Ectodermal cell (in vitro differentiated cells): Measurements from ENCODE around the gene AHNAK2.

ENCODE experiments used
- H3K27ac ChIP-seq: 2 replicates; pipeline ENCODE4 v1.7.0; 2013; ENCODE audit warnings: mild to moderate bottlenecking, low read depth, low read length; ENCODE audit not compliant: insufficient read depth, poor library complexity, severe bottlenecking
- H3K27me3 ChIP-seq: 2 replicates; pipeline ENCODE4 v1.7.0; 2013; ENCODE audit warnings: mild to moderate bottlenecking, low read length; ENCODE audit not compliant: insufficient read depth, control insufficient read depth, poor library complexity, severe bottlenecking
- H3K36me3 ChIP-seq: one replicate; pipeline ENCODE4 v1.7.0; 2013; ENCODE audit warnings: low read length; ENCODE audit not compliant: control insufficient read depth, insufficient read depth
- H3K4me1 ChIP-seq: one replicate; pipeline ENCODE4 v1.7.0; 2013; ENCODE audit warnings: low read length; ENCODE audit not compliant: control insufficient read depth, insufficient read depth
- H3K4me3 ChIP-seq: 2 replicates; pipeline ENCODE4 v1.7.0; 2013; ENCODE audit warnings: low read depth, low read length, control low read depth; ENCODE audit not compliant: insufficient read depth
- H3K9me3 ChIP-seq: 2 replicates; pipeline ENCODE4 v1.7.0; 2013; ENCODE audit warnings: mild to moderate bottlenecking, low read length, moderate library complexity; ENCODE audit not compliant: control insufficient read depth
- WGBS, 2 experiments: methylation state at CpG; one replicate each; pipeline ENCODE4 v1.1.7; 2013; ENCODE audit warnings: missing lambda C conversion rate in 2 of 2; 5-methylcytosine and 5-hydroxymethylcytosine counted together

Gene AHNAK2

DNA sequence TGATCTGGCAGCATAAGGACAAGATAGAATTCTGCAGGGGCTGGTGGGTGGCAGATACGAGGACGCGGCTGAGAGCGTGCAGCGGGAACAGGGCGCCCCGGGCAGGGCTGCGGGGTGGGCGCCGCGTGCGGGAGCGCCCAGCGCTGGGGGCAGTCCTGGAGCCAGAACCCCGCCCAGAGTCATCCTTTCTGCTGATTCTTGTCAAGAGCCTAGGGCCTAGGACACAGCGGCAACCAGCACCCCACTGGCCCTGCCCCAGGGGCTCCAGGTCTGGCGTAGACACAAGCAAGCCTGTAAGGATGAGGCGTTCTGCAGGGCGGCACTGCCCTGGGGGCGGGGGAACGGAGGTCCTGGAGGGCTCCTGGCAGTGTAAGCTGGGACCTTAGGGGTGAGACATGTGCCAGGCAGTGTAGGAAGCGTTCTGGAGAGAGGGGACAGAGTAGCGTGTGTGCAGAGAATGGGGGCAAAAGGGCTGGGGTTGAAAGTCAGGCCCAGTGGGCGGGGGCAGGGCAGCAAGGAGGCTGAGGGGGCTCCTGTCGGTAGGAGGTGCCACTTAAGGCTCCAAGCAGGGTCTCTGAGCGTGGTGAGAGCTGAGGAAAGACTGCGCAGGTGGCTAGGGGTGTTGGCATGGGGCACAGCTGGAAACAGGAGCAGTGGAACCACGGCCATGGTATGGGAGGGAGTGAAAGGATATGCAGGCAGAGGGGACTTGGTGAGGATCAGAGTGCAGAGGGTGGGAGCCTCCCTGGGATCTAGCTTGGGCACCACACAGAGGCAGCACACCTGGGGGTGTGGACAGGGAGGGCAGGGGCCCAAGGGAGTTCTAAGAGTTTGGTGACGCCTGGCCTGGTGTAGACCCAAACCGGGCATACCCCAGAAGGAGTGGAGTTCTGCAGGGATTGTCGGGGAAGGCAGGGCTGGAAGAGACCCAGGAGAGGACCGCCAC is 845 bp upstream of the AHNAK2 start:
- peaks cover 53% of the 10 kb centered on the region for H3K27me3 ChIP-seq
- WGBS, 2 experiments = 37 to 41% methylated on average over 32 of the region's 32 CpGs
- H3K27ac ChIP-seq = no peak overlapping the region
- no peaks in the 10 kb centered on the region for H3K36me3 ChIP-seq
- peaks cover 11% of the 10 kb centered on the region for H3K4me1 ChIP-seq
- H3K9me3 ChIP-seq = no peaks in the 10 kb centered on the region
- peak overlapping the region; percentile 11 for H3K4me3 ChIP-seq

DNA sequence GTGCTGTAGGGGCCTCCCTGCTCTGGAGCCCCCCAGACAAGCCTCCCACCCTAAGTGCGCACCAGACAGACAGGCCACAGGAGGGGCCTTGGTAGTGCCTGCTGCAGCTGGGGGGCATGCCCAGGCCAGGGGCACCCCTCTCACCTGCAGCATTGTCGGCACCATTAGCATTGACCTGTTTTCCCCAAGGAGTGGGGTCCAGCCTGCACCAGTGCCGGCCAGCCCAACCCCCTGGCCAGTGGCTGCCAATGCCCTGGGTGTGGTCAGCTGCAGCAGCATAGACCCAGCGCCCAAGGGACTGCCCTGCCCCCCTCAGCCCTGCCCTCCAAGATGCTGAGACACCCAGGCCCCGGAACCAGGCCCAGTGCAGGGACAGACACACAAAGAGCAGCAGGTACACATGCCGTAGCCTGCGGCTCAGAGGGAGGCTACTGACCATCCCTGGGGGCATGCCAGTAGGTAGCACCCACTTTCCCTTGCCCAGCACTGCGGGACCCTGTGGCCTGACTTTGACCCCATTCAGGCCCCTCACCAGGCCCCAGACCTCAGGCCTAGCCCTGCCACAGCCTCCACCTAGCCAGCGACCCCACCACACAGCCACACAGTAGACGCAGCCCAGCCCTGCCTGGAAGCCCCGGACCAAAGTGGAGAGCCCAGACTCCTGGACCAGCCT is 1.0 kb downstream of the AHNAK2 start:
- WGBS, 2 experiments = 74 to 76% methylated on average over 11 of the region's 11 CpGs

GRCh38 chr14:104976198-104977007 is 1.8 kb downstream of the AHNAK2 start:
- H3K4me3 ChIP-seq = no peak overlapping the region
- no peaks in the 10 kb centered on the region for H3K36me3 ChIP-seq
- no peak overlapping the region for H3K27ac ChIP-seq
- WGBS, 2 experiments = 58 to 60% methylated on average over 21 of the region's 21 CpGs
- no peaks in the 10 kb centered on the region for H3K9me3 ChIP-seq
- peaks cover 51% of the 10 kb centered on the region for H3K27me3 ChIP-seq
- peaks cover 17% of the 10 kb centered on the region for H3K4me1 ChIP-seq

More for the DNA sequence above, 1.0 kb downstream of the AHNAK2 start:
- H3K36me3 ChIP-seq = no peaks in the 10 kb centered on the region
- H3K9me3 ChIP-seq = no peaks in the 10 kb centered on the region
- peaks cover 53% of the 10 kb centered on the region for H3K27me3 ChIP-seq
- H3K4me3 ChIP-seq = peak overlapping the region; percentile 33
- H3K4me1 ChIP-seq = peaks cover 17% of the 10 kb centered on the region
- no peak overlapping the region for H3K27ac ChIP-seq

DNA sequence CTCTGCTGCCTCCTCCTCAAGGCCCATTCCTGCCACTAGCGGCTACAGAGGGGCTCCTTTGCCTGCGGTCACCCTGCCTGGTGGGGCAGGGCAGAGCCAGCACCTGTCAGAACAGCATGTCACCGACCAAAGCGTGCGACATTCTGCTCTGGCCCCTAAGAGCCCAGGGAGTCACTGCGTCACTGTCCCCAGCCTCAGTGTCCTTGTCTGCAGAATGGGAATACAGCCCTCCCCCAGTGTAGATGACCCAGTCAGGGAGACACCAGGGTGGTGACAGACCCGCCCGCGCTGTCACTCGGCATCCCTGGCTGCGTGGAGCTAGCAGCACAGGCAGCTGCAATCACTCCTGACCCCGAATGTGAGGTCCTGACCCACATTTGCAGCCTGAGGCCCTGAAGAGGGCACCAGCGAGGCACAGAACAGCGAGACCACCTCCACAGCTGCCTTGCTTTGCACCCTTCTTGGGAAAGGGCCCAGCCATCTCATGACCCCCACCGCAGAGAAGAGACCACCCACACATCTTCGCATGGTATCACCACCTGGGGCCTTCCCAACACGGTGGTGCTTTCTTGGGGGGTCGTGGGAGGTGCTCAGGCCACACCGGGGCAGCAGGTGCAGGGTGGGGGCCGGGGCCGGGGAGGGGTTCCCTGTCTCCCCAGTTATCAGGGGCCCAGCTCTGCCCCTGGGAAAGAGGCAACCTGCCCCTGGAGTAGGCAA is 2.5 kb downstream of the AHNAK2 start:
- peaks cover 44% of the 10 kb centered on the region for H3K27me3 ChIP-seq
- H3K9me3 ChIP-seq = no peaks in the 10 kb centered on the region
- 65 to 68% methylated on average over 21 of the region's 21 CpGs for WGBS, 2 experiments

GRCh38 chr14:104974665-104975390 is 3.3 kb downstream of the AHNAK2 start:
- Histone ChIP-seq H3K36me3 (no peaks in the 10 kb centered on the region), H3K4me1 (peaks cover 17% of the 10 kb centered on the region), H3K4me3 (no peak overlapping the region), H3K9me3 (no peaks in the 10 kb centered on the region), H3K27ac (no peak overlapping the region), H3K27me3 (peaks cover 36% of the 10 kb centered on the region)
- 94 to 95% methylated on average over 14 of the region's 14 CpGs for WGBS, 2 experiments

More for the DNA sequence above, 2.5 kb downstream of the AHNAK2 start:
- Histone ChIP-seq H3K4me3 (no peak overlapping the region), H3K4me1 (peaks cover 17% of the 10 kb centered on the region), H3K36me3 (no peaks in the 10 kb centered on the region), H3K27ac (no peak overlapping the region)

DNA sequence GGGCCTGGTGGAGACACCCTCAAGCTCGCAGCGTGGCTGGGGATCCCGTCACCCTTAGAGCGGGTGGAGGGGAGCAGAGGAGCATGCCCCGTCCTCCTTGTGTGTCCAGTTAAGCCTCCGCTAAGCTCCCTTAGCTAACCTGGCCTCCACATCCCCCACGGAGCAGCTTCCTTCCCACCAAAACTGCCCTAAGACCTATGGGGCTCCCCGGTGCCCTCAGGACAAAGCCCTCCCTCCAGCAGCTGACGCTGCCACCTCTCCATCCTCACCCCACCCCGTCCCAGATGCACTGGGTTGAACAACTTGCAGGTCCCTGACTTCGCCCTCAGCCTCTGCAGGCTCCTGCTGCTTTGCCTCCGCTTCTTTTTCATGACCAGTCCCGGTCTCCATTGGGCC is 4.0 kb downstream of the AHNAK2 start:
- H3K27me3 ChIP-seq = peaks cover 29% of the 10 kb centered on the region
- WGBS, 2 experiments = 81 to 84% methylated on average over 13 of the region's 13 CpGs
- H3K4me1 ChIP-seq = peaks cover 17% of the 10 kb centered on the region
- no peaks in the 10 kb centered on the region for H3K36me3 ChIP-seq
- H3K27ac ChIP-seq = no peak overlapping the region
- no peak overlapping the region for H3K4me3 ChIP-seq
- H3K9me3 ChIP-seq = no peaks in the 10 kb centered on the region

GRCh38 chr14:104973385-104974145 is 4.6 kb downstream of the AHNAK2 start:
- H3K9me3 ChIP-seq = no peaks in the 10 kb centered on the region
- H3K27me3 ChIP-seq = peaks cover 24% of the 10 kb centered on the region
- H3K27ac ChIP-seq = no peak overlapping the region
- no peaks in the 10 kb centered on the region for H3K36me3 ChIP-seq
- H3K4me3 ChIP-seq = no peak overlapping the region
- WGBS, 2 experiments = 53 to 58% methylated on average over 23 of the region's 23 CpGs
- peaks cover 19% of the 10 kb centered on the region for H3K4me1 ChIP-seq

- Histone ChIP-seq H3K36me3 (no peaks in the 10 kb centered on the region), H3K9me3 (no peaks in the 10 kb centered on the region), H3K27me3 (peaks cover 26% of the 10 kb centered on the region), H3K4me1 (peaks cover 24% of the 10 kb centered on the region), H3K27ac (no peak overlapping the region), H3K4me3 (no peak overlapping the region)
- 64 to 70% methylated on average over 12 of the region's 12 CpGs for WGBS, 2 experiments
Observed at GRCh38 chr14:104973135-104973384, 5.1 kb downstream of the AHNAK2 start.
